T-helper 1 cell treated with Interleukin-12 subunit alpha and Interleukin-12 subunit beta and Interleukin-4 antibody, amounts not matched to agents 30 μg/mL and 1 μg/mL, for 36 hours (primary cell): ENCODE data around the gene IGFBP5.

Source experiments
- H3K27ac Mint-ChIP-seq: one replicate; pipeline ENCODE4 v1.8.0; 2021; ENCODE audit warnings: mild to moderate bottlenecking, mixed read lengths
- H3K27me3 Mint-ChIP-seq: one replicate; pipeline ENCODE4 v1.8.0; 2021; ENCODE audit warnings: low read depth, mixed read lengths
- H3K36me3 Mint-ChIP-seq: one replicate; pipeline ENCODE4 v1.8.0; 2021; ENCODE audit warnings: low read depth, mixed read lengths
- H3K4me1 Mint-ChIP-seq: one replicate; pipeline ENCODE4 v1.8.0; 2021; ENCODE audit warnings: low read depth, mixed read lengths
- H3K4me3 Mint-ChIP-seq: one replicate; pipeline ENCODE4 v1.8.0; 2021; ENCODE audit warnings: mild to moderate bottlenecking, moderate library complexity, mixed read lengths
- H3K9me3 Mint-ChIP-seq: one replicate; pipeline ENCODE4 v1.8.0; 2021; ENCODE audit warnings: mixed read lengths

IGFBP5 gene, protein sequence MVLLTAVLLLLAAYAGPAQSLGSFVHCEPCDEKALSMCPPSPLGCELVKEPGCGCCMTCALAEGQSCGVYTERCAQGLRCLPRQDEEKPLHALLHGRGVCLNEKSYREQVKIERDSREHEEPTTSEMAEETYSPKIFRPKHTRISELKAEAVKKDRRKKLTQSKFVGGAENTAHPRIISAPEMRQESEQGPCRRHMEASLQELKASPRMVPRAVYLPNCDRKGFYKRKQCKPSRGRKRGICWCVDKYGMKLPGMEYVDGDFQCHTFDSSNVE

DNA sequence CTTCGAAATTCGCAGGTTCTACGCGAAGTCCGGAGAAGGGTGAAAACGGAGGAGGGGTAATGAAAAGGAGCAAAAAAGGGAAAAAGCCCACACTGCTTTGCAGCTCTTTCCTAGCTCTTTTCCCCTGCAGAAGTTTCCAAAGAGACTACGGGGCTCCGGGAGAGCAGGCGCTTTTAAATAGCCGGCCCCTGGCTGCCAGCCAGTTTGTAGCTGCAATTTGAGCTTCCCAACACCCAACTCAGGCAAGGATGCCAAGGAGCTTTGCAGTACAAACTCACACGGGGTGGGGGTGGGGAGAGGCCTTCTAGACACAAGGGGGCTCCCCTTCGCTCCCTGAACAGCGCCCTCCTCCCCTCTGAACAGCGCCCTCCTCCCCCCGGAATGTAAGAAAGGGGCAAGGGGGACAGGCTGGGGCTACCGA lies at the start of gene IGFBP5:
Gene IGFBP5, minus strand, starts transcription at position 149 of the 421 bp plus-strand sequence. CDS start 774 bp downstream, outside the sequence.
- H3K4me3 Mint-ChIP-seq: peak within 1 kb of the TSS; percentile 35
- peaks cover 25% of the 10 kb centered on the region for H3K27me3 Mint-ChIP-seq
- H3K27ac Mint-ChIP-seq: no peak within 1 kb of the TSS
- H3K36me3 Mint-ChIP-seq: no peaks in the 10 kb centered on the region
- no peaks in the 10 kb centered on the region for H3K9me3 Mint-ChIP-seq
- H3K4me1 Mint-ChIP-seq: peaks cover 26% of the 10 kb centered on the region

GRCh38 chr2:216743781-216744180 lies 48.4 kb upstream of the IGFBP5 start:
- Mint-ChIP-seq H3K4me1 (no peaks in the 10 kb centered on the region), H3K27me3 (peaks cover 24% of the 10 kb centered on the region), H3K4me3 (no peak overlapping the region), H3K27ac (no peak overlapping the region), H3K9me3 (no peaks in the 10 kb centered on the region), H3K36me3 (no peaks in the 10 kb centered on the region)

DNA sequence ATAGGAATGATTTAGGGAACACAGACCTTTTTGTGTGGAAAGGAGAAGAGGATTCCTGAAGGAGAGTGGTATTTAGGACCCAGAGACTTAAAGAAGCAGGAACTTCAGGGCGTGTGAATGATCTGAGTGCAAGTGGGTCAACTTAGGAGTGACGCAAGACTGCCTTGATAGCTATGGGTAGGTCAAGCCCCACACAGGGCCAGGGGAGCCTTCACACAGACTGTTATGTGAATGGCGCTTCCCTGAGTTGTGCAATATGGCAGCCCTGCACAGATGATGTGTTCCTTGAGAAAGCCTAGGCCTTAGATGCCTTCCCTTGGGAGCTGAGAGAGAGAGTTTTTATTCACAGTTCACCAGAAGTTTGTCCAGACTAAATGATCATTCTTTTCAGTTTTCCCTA lies 47.1 kb upstream of the IGFBP5 start:
- Mint-ChIP-seq H3K9me3 (no peaks in the 10 kb centered on the region), H3K27me3 (peaks cover 16% of the 10 kb centered on the region), H3K36me3 (no peaks in the 10 kb centered on the region), H3K4me3 (no peak overlapping the region), H3K4me1 (no peaks in the 10 kb centered on the region), H3K27ac (no peak overlapping the region)

DNA sequence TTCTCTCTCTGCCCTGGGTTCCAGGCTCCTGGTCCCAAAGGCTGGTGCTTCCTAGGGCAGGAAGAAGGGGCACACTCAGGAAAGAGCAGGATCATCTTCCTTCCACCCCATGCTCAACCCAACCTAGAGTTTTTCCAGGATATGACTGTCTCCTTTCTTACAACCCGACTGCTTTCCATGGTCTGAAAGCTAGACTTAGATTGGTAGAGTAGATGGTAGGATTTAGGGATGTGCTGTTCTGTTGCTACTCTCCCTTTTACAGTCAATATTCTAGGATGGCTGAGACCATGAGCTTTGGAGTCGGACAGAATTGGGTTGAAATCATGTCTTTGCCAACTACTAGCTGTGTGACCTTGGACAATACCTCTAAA lies 45.9 kb upstream of the IGFBP5 start:
- Mint-ChIP-seq H3K9me3 (no peaks in the 10 kb centered on the region), H3K27ac (no peak overlapping the region), H3K36me3 (no peaks in the 10 kb centered on the region), H3K27me3 (peaks cover 18% of the 10 kb centered on the region), H3K4me1 (no peaks in the 10 kb centered on the region), H3K4me3 (no peak overlapping the region)

DNA sequence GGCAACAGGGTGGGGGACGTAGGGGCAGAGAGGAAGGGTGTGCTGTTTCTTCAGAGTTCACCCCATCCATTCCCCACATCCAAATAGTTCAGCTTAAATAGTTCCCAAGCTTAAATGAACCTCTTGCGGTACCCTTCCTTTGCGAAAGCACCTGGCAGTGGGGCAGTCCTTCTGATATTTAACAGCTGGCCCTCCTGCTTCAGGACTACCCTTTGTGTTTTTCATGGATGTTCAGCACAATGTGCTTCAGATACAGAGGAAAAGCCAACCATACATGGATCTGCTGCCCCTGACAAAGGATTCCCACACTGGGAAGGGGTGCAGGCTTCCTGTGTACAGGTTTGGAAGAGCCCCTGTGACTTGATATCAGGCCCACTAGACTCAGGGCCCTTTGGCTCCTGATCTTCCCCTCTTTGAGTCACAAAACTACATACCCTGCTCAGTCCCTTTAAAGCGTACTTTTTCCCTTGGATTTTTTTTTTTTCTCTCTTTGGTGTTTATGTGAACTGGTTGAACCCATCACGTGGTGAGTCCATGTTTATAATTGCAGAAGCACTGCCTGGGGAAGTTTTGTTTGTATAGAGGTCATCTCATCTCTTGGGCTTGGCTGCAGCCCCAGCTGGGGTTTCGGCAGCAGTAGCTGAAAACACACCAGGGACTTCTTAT lies 45.3 kb upstream of the IGFBP5 start:
- Mint-ChIP-seq H3K4me1 (no peaks in the 10 kb centered on the region), H3K27ac (no peak overlapping the region), H3K27me3 (peaks cover 18% of the 10 kb centered on the region), H3K4me3 (no peak overlapping the region), H3K36me3 (no peaks in the 10 kb centered on the region), H3K9me3 (no peaks in the 10 kb centered on the region)

- Mint-ChIP-seq H3K4me1 (no peaks in the 10 kb centered on the region), H3K27ac (no peak overlapping the region), H3K27me3 (peaks cover 18% of the 10 kb centered on the region), H3K36me3 (no peaks in the 10 kb centered on the region), H3K4me3 (no peak overlapping the region), H3K9me3 (no peaks in the 10 kb centered on the region)
These were observed 43.7 kb upstream of the IGFBP5 start for GRCh38 chr2:216739035-216739434.

DNA sequence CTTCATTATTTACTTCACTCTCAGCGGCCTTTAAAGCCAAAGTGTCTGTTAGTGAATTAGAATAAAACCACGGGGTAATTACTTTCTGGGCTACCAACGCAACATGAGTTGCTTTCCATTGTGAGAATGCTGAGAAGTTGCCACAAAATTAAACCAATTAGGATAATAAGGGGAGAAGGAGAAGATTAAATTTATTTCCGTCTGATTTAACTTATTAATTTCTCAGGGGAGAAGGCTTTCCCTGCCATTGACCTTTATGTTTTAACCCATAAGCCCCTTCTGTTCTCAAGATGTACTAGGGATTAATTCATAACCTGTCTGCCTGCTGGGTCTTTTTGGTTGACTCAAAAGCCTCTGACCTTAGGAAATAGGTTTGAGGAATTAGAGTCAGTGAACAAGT lies 42.3 kb upstream of the IGFBP5 start:
- Mint-ChIP-seq H3K27me3 (peaks cover 18% of the 10 kb centered on the region), H3K9me3 (no peaks in the 10 kb centered on the region), H3K27ac (no peak overlapping the region), H3K4me1 (no peaks in the 10 kb centered on the region), H3K4me3 (no peak overlapping the region), H3K36me3 (no peaks in the 10 kb centered on the region)

- no peaks in the 10 kb centered on the region for H3K36me3 Mint-ChIP-seq
- H3K9me3 Mint-ChIP-seq: no peaks in the 10 kb centered on the region
- H3K27me3 Mint-ChIP-seq: peaks cover 18% of the 10 kb centered on the region
- H3K4me3 Mint-ChIP-seq: no peak overlapping the region
- H3K4me1 Mint-ChIP-seq: no peaks in the 10 kb centered on the region
- H3K27ac Mint-ChIP-seq: no peak overlapping the region
These were observed 41.0 kb upstream of the IGFBP5 start for GRCh38 chr2:216736326-216736725.

DNA sequence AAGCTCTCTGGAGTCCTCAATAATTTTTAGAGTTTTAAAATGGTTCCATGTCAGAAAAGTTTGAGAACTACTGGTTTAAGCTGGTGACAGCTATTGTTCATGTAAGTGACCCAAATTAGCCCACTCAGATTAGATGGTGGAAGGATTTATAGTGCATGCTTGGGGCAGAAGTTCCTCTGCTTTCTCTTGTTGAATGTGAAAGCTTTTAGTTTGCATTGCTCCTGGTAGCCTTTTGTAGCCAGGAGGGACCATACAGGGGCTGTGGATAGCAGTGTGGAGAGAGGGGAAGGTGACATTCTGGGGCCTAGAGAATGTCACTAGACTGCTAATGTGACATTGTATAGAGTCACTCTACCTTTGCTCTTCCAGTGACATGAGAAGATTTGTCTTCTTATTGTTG lies 40.3 kb upstream of the IGFBP5 start:
- no peak overlapping the region for H3K27ac Mint-ChIP-seq

GRCh38 chr2:216735086-216735485 lies 39.7 kb upstream of the IGFBP5 start:
- H3K4me3 Mint-ChIP-seq: no peak overlapping the region
- no peak overlapping the region for H3K27ac Mint-ChIP-seq
- H3K36me3 Mint-ChIP-seq: no peaks in the 10 kb centered on the region
- peaks cover 13% of the 10 kb centered on the region for H3K27me3 Mint-ChIP-seq
- H3K4me1 Mint-ChIP-seq: no peaks in the 10 kb centered on the region
- no peaks in the 10 kb centered on the region for H3K9me3 Mint-ChIP-seq

More for the DNA sequence above, 40.3 kb upstream of the IGFBP5 start:
- Mint-ChIP-seq H3K9me3 (no peaks in the 10 kb centered on the region), H3K4me3 (no peak overlapping the region), H3K36me3 (no peaks in the 10 kb centered on the region), H3K27me3 (peaks cover 13% of the 10 kb centered on the region), H3K4me1 (no peaks in the 10 kb centered on the region)

DNA sequence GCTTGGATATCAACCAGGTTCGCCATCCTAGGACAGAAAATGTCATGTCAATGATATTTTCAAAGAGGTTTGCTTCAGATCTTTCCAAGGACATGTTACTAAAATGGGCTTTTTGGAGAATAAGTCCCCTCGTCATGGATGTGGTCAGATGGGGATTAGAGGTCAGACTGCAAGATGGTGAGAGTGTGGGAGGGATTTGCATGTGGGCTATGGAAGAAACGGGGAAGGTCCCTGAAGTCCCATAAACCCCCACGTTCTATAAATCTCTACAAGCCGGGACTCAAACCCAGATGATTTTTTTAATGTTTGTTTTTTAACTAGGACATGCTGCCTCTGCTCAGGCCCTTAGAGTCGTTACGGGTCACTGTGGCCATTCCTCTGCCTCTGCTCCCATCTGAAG lies 37.7 kb upstream of the IGFBP5 start:
- H3K9me3 Mint-ChIP-seq: no peaks in the 10 kb centered on the region
- H3K4me1 Mint-ChIP-seq: no peaks in the 10 kb centered on the region
- H3K27me3 Mint-ChIP-seq: peaks cover 13% of the 10 kb centered on the region
- no peaks in the 10 kb centered on the region for H3K36me3 Mint-ChIP-seq
- H3K4me3 Mint-ChIP-seq: no peak overlapping the region
- H3K27ac Mint-ChIP-seq: no peak overlapping the region

DNA sequence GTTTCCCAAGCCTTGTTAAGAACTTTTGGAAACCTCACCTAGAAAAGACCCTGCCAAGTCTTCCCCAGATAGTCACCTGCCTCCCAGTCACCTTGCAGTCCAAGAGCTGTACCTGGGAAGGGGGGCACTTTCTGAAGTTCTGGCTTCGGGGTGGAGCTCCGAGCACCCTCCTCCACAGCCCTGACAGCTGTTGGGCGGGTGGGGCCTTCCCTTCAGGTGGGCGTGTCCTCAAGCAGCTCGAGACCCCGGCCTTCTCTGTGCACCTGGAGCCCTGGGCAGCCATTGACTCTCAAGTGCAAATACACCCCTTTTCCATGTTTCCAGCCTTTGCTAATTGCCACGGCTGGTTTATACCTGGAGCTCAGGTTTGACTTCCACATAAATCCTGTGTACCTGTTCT lies 37.0 kb upstream of the IGFBP5 start:
- Mint-ChIP-seq H3K36me3 (no peaks in the 10 kb centered on the region), H3K4me3 (no peak overlapping the region), H3K27ac (no peak overlapping the region), H3K9me3 (no peaks in the 10 kb centered on the region), H3K27me3 (peaks cover 7% of the 10 kb centered on the region), H3K4me1 (no peaks in the 10 kb centered on the region)

DNA sequence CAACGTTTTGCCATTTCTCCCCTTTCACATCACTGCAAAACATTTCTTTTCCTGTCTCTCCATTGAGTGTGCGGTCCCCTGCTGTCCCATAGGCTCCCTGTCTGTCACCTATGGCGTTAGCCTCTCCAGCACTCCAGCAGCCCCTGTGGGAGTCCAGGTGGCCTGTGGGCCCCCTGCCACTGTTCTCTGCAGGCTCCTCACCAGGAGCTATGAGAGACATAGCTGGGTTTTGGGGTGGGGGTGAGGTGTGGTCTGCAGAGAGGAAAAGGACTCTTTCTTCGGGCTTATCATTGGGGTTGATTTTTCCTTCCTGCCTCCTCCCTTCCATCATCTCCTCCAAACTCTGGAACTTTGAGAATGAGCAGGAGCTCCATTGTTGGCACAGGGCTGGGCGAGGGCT lies 36.1 kb upstream of the IGFBP5 start:
- no peak overlapping the region for H3K4me3 Mint-ChIP-seq
- no peak overlapping the region for H3K27ac Mint-ChIP-seq
- H3K36me3 Mint-ChIP-seq: no peaks in the 10 kb centered on the region
- no peaks in the 10 kb centered on the region for H3K4me1 Mint-ChIP-seq
- H3K27me3 Mint-ChIP-seq: no peaks in the 10 kb centered on the region
- H3K9me3 Mint-ChIP-seq: no peaks in the 10 kb centered on the region

- Mint-ChIP-seq H3K4me1 (no peaks in the 10 kb centered on the region), H3K9me3 (no peaks in the 10 kb centered on the region), H3K27ac (no peak overlapping the region), H3K27me3 (no peaks in the 10 kb centered on the region), H3K4me3 (no peak overlapping the region), H3K36me3 (no peaks in the 10 kb centered on the region)
These were observed 35.5 kb upstream of the IGFBP5 start for GRCh38 chr2:216730871-216731270.

DNA sequence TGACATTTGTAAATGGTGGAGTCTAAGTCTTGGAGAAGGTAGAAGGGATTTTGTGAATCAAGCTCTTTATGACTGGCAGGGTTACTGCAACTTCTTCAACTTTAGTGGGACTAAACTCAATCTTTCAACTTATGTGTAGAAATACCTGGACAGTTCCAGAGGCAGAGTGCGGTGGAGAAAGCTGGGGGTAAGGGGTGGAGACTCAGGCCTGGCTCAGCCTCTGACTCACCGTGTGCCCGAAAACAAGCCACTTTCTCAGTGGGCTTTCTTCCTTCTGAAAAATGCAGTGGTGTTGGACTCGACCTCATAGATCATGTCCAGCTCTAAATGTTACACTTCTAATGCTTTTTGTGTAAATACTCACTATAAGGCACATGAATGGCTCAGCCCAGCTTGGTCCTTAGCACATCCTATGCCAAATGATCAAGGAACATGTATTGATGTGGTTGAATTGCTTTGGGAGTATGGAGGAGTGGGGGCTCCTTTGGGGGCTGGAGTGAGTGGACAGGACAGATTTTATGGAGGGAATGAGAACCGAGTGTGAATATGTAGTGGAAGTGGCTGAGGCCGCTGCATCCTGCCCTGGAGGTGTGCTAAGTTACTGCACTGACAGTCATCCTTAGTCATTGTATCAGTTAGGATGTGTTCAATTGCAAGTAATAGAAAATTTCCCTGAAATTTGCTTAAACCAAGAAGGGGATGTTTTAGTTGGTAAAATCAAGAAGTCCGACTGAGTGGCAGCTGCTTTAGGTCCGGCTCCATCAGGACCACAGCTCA lies 32.2 kb upstream of the IGFBP5 start:
- no peaks in the 10 kb centered on the region for H3K36me3 Mint-ChIP-seq
- H3K4me3 Mint-ChIP-seq: no peak overlapping the region
- no peaks in the 10 kb centered on the region for H3K4me1 Mint-ChIP-seq
- no peaks in the 10 kb centered on the region for H3K9me3 Mint-ChIP-seq
- H3K27me3 Mint-ChIP-seq: no peaks in the 10 kb centered on the region
- H3K27ac Mint-ChIP-seq: no peak overlapping the region
